ENCODE measurements around the gene NAB2. TPM values are rescaled to one million over a fixed set of nuclear protein-coding genes. Genes with fewer than 3 reads are reported as not detected.

NAB2 gene, protein sequence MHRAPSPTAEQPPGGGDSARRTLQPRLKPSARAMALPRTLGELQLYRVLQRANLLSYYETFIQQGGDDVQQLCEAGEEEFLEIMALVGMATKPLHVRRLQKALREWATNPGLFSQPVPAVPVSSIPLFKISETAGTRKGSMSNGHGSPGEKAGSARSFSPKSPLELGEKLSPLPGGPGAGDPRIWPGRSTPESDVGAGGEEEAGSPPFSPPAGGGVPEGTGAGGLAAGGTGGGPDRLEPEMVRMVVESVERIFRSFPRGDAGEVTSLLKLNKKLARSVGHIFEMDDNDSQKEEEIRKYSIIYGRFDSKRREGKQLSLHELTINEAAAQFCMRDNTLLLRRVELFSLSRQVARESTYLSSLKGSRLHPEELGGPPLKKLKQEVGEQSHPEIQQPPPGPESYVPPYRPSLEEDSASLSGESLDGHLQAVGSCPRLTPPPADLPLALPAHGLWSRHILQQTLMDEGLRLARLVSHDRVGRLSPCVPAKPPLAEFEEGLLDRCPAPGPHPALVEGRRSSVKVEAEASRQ
- 1 to 10 TPM; 1.0 to 2.7 (median 1.3) TPM for polyA plus RNA-seq

DNA sequence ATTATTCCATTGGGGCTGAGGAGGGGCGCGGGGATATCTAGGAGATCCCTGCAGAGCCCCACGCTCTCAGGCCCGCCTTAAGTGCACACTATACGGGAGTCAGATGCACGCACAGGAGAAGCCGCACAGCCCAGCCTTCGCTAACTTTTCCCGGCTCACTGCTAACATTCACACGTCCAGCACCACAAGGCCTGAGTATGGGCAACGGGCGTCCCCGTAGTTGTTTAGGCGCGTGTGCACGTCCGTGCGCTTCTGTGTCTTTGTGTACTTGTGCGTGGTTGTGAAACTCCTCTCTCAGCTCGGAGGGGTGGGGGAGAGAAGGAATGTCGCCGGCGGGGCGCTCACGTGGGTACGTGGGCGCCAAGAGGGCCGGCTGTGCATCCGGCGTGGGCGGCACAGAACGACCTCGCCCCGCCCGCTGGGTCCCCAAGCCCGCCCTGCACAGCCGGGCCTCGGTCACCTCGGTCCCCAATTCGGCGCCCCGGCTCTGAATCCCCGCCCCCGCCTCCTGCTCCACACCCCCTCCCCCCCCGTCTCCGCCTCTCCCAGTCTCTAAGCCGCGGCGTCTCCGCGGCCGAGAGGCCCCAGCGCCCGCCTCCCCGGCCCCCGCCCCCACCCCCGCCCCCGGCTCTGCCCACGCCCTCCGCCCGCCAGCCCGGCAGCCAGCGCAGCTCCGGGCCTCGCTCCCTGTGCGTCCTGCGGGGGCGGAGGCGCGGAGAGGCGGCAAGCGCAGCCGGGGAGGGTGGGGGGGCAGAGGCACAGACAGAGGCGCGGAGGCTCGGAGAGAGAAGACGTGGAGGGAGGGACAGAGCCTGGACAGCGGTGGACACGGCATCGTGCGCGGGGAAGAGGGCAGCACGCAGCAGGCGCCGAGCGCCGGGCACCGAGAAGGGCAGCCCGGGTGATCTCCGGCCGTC, at the start of gene NAB2:
Gene NAB2 (plus strand): TSS at position 761 of the 917 bp plus-strand sequence. CDS start 158 bp downstream, outside the sequence.
- H3K4me1 Mint-ChIP-seq, result peaks cover 43 to 45% of the 10 kb centered on the region in 2 donors
- H3K9me3 Mint-ChIP-seq, result no peaks in the 10 kb centered on the region
- H3K27ac Mint-ChIP-seq, result peak within 1 kb of the TSS; percentile 84 to 99 (median 97)
- H3K36me3 Mint-ChIP-seq, result no peaks in the 10 kb centered on the region
- peaks cover 3 to 13% (median 9%) of the 10 kb centered on the region in 3 donors for H3K27me3 Mint-ChIP-seq (ENCODE audit: low read depth in 3 of 3)
- peak; percentile 90 to 93 (median 93) for DNase-seq
- peak within 1 kb of the TSS; percentile 88 to 97 (median 95) for H3K4me3 Mint-ChIP-seq

DNA sequence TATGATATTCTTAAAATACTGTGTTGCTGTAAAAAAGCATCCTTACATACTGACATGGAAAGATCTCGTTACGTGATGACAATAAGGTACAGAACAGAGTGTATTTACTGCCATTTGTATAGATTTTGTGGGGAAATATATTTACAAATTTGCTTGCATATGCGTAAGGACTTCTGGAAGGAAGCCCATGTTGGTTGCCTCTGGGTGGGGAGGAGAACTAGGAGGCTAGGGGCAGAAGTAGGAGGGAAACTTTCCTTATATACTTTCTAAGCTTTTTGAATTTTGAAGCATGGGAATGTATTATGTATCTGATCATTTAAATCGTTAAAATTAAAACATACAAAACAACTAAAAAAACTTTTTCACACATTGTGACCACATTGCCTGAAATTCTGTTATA, 48.7 kb upstream of the NAB2 start:
- no peaks in the 10 kb centered on the region for H3K4me1 Mint-ChIP-seq
- no peaks in the 10 kb centered on the region for H3K9me3 Mint-ChIP-seq
- H3K27ac Mint-ChIP-seq, result no peak overlapping the region
- H3K4me3 Mint-ChIP-seq, result no peak overlapping the region
- no peak for DNase-seq
- H3K27me3 Mint-ChIP-seq (ENCODE audit: low read depth in 3 of 3), result peaks cover 3 to 9% (median 4%) of the 10 kb centered on the region in 3 donors
- H3K36me3 Mint-ChIP-seq, result no peaks in the 10 kb centered on the region

DNA sequence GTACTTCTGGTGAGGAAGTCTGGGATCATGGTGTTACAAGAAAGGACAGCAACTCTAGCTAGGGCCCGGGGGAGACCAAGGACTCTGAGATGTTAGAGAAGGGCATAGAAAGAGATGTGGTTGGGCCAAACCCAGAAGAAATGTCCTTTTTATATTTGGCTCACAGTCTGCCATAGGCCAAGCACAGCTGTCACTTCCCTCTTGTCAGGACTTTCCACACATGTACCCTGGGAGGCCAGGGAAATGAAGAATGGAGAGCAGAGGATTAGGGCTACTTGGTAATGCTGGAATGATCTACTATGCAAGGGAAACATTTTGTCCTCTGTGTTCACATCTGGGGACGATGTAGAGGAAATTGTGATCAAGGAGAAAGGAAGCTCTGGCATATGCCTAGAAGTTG, 48.2 kb upstream of the NAB2 start:
- Mint-ChIP-seq H3K4me3 (no peak overlapping the region), H3K4me1 (peaks cover 0 to under 1% of the 10 kb centered on the region in 2 donors), H3K36me3 (no peaks in the 10 kb centered on the region), H3K27ac (no peak overlapping the region), H3K9me3 (no peaks in the 10 kb centered on the region), H3K27me3 (ENCODE audit: low read depth in 3 of 3) (peaks cover 3 to 9% (median 4%) of the 10 kb centered on the region in 3 donors)
- DNase-seq, result no peak

DNA sequence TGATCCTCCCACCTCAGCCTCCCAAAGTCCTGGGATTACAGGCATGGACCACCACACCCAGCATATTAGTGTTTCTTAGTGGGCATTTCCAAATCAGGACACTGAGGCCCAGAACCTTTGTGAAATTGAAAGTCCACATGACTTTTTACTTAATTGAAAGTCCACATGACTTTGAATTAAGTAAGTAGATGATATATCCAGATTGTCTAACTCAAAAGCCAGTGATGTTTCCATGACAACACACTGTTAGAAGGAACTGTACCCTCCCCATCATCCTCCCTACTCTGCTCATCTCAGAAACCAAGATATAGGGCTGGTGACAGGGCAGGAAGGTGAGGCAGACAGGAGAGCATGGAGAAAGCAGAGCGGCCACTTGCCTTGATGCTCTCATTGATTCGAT, 46.2 kb upstream of the NAB2 start:
- H3K9me3 Mint-ChIP-seq, result no peaks in the 10 kb centered on the region
- peaks cover 7 to 17% (median 10%) of the 10 kb centered on the region in 3 donors for H3K27me3 Mint-ChIP-seq (ENCODE audit: low read depth in 3 of 3)
- no peak for DNase-seq
- peaks cover 0 to 3% (median 0%) of the 10 kb centered on the region in 3 donors for H3K36me3 Mint-ChIP-seq
- no peak overlapping the region for H3K4me3 Mint-ChIP-seq
- H3K27ac Mint-ChIP-seq, result no peak overlapping the region
- peaks cover 15 to 20% of the 10 kb centered on the region in 2 donors for H3K4me1 Mint-ChIP-seq

DNA sequence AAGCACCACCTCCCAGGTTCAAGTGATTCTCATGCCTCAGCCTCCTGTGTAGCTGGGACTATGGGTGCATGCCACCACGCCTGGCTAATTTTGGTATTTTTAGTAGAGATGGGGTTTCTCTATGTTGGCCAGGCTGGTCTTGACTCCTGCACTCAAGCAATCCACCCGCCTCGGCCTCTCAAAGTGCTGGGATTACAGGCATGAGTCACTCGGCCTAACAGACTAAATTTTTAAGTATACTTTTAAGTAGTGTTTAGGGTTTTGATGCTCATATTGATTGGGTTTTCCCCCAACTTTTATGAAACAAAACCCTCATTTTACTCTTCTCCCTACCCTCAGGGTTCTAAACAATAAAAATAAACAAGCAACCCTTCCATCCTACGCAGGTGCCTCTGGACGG, 44.4 kb upstream of the NAB2 start:
- no peak overlapping the region for H3K27ac Mint-ChIP-seq
- H3K4me1 Mint-ChIP-seq, result peaks cover 21 to 32% of the 10 kb centered on the region in 2 donors
- peaks cover 6 to 18% (median 9%) of the 10 kb centered on the region in 3 donors for H3K27me3 Mint-ChIP-seq (ENCODE audit: low read depth in 3 of 3)
- peaks cover 0 to 3% (median 0%) of the 10 kb centered on the region in 3 donors for H3K36me3 Mint-ChIP-seq
- no peak overlapping the region for H3K4me3 Mint-ChIP-seq
- DNase-seq, result no peak
- H3K9me3 Mint-ChIP-seq, result no peaks in the 10 kb centered on the region

DNA sequence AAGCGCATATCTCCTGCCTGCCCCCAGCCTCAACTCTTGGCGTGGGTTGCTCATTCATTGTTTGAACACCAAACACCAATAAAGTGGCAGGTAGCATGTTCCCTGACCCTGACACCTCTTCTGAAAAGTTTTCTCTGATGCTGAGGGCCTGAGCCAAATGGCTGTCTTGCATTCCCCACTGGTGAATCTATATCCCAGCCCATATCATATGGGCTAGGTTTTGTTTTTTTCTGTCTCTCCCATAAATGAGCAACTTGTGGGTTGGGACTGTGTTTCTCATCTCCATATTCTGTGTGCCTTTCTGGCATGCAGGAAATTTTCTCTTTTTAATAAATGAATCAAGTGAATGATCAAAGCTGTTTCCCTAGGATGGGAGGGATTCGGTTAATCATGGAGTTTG, 44.0 kb upstream of the NAB2 start:
- DNase-seq, result no peak
- no peaks in the 10 kb centered on the region for H3K9me3 Mint-ChIP-seq

DNA sequence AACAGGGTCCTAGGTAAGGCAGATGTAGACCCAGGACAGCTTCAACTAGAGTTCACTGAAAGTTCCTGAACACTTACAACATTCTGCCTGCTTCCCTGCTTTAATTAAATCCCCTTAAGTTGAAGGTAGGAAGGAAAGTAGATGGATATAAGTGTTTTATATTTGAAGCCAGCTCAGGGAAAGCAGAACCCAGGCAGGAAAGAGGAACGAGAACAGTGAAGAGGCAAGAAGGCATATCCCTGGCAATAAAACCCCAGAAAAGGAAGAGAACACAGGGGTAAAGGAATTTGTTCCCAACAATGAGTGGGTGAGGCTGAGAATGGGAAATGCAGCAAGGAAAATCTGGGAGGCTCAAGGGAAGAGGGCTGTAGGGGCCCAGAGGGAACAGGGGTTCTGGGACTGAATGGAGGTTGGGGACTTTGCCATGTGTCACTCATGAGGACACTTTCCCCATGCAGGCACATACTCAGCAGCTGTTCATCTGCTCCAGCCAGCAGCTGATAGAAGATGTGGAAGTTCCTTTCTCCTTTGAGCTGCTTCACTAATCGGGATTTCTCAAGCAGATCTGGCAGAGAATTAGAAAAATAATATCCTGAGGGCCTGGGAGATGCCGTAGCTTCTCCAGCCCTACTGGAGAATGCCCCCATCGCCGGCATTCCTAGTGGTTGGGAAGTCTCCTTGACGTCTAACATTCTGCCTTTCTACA, 42.7 kb upstream of the NAB2 start:
- H3K27me3 Mint-ChIP-seq (ENCODE audit: low read depth in 3 of 3), result peaks cover 6 to 21% (median 9%) of the 10 kb centered on the region in 3 donors

More for the DNA sequence above, 44.0 kb upstream of the NAB2 start:
- H3K27ac Mint-ChIP-seq, result no peak overlapping the region
- peaks cover 21 to 32% of the 10 kb centered on the region in 2 donors for H3K4me1 Mint-ChIP-seq
- H3K27me3 Mint-ChIP-seq (ENCODE audit: low read depth in 3 of 3), result peaks cover 6 to 18% (median 9%) of the 10 kb centered on the region in 3 donors
- H3K36me3 Mint-ChIP-seq, result peaks cover 0 to 3% (median 0%) of the 10 kb centered on the region in 3 donors
- no peak overlapping the region for H3K4me3 Mint-ChIP-seq

DNA sequence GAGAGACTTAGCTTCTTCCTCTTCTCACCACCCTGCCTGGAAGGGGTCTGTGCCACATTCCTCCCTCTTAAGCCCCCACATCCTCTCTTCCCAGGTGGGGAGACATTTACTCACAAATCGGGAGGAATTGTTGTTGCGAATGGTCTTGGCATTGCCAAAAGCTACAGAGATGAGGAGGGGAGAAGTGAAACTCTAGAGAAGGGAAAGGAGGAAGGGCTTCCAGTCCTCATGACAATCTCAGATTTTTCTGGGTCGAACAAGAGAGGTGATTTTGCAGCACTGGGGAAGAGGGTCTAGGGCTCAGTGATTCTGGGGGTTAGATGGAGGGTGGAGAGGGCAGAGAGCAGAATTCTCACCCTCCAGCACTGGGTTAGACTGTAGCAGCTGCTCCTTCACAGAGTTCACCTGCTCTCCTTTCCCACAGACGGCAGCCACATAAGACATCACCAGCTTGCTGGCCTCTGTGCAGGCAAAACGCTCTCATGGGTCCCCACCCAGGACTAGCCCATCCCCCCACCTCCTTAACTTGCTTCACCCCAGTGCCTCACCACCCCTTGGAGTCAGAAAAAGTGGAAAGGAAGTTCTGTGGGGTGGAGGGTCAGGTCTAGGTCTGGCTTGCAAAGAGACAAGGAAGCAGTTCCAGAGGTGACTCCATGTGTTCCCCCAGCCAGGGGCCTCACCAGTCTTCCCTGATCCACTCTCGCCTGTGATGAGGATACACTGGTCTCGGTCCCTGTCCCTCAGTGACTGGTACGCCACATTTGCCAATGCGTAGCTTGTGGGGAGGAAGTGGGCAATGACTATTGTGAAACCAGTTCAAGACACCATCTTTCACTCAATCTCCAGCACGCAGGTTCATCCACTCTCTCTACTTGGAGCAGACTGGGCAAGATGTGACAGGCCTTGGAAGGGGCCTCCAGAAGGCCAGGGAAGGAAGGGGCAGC, 41.7 kb upstream of the NAB2 start:
- Mint-ChIP-seq H3K27ac (peak overlapping the region; percentile 1 to 65 (median 26)), H3K36me3 (peaks cover 0 to 3% (median 0%) of the 10 kb centered on the region in 3 donors), H3K4me3 (peak overlapping the region; percentile 31 to 70 (median 59)), H3K4me1 (peaks cover 25 to 42% of the 10 kb centered on the region in 2 donors), H3K27me3 (ENCODE audit: low read depth in 3 of 3) (peaks cover 6 to 16% (median 9%) of the 10 kb centered on the region in 3 donors), H3K9me3 (no peaks in the 10 kb centered on the region)
- DNase-seq, result peak; percentile 55 to 65 (median 56)

More for the DNA sequence above, 42.7 kb upstream of the NAB2 start:
- H3K27ac Mint-ChIP-seq, result peak overlapping the region in 1 of 6 donors; percentile 47
- H3K9me3 Mint-ChIP-seq, result no peaks in the 10 kb centered on the region
- DNase-seq, result no peak
- H3K4me1 Mint-ChIP-seq, result peaks cover 25 to 40% of the 10 kb centered on the region in 2 donors
- H3K4me3 Mint-ChIP-seq, result peak overlapping the region in 1 of 5 donors; percentile 70
- H3K36me3 Mint-ChIP-seq, result peaks cover 0 to 3% (median 0%) of the 10 kb centered on the region in 3 donors

DNA sequence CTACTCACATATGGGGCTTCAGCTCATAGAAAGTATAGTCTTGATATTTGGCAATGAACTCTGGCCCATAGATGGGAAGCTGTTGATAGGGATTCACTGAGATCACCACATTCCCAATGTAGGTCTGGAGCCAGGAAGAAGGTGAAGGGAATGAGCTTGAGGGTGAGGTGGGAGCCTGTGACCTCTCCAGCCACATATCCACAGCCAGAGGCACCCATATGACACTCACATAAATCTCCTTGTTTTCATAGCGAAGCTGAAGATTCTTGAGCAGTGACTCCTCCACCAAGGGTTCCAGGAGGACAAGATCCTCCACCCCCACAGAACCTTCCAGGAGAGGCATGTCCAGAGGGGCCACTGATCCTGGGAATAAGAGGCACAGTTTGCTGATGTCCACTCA, 40.9 kb upstream of the NAB2 start:
- Mint-ChIP-seq H3K27ac (peak overlapping the region in 2 of 6 donors; percentile 13 to 24), H3K4me3 (peak overlapping the region in 4 of 5 donors; percentile 1 to 70 (median 58)), H3K4me1 (peaks cover 25 to 42% of the 10 kb centered on the region in 2 donors), H3K36me3 (peaks cover 0 to 3% (median 0%) of the 10 kb centered on the region in 3 donors), H3K27me3 (ENCODE audit: low read depth in 3 of 3) (peaks cover 6 to 11% (median 9%) of the 10 kb centered on the region in 3 donors), H3K9me3 (no peaks in the 10 kb centered on the region)
- DNase-seq, result no peak

DNA sequence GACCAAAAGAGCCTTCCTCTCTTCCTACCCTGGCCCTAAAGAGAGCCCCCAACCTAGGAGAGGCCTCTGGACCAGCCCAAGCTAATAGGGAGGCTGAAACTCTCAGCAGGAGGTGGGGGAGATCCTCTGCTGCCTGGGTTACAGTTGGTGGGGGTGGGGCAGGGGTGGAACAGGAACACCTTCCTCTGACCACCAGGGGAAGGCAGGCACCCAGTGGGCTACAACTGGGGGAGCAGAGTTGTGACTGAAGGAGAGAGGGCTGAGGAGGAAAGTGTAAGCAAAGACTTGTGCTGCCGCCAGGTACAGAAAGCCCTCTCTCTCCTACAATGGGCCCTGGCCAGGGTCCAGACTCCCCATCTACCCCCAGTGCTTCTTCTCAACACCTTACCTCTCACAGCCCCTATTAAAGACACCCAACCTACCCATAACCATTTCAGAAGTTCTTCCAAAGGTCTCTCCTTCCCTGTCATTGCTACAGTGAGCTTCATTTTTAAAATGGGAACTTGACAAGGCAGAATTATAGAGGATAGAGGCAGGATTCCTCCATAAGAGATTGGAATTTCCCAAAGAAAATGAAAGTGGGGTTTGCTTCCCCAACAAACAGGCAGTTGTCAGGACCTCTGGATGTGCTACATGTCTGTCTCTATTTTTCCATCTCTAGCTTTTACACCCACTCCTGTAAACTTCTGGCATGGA, 40.3 kb upstream of the NAB2 start:
- H3K4me1 Mint-ChIP-seq, result peaks cover 25 to 42% of the 10 kb centered on the region in 2 donors
- peaks cover 6 to 11% (median 9%) of the 10 kb centered on the region in 3 donors for H3K27me3 Mint-ChIP-seq (ENCODE audit: low read depth in 3 of 3)
- peaks cover 0 to 3% (median 0%) of the 10 kb centered on the region in 3 donors for H3K36me3 Mint-ChIP-seq
- H3K4me3 Mint-ChIP-seq, result no peak overlapping the region
- no peak for DNase-seq
- no peak overlapping the region for H3K27ac Mint-ChIP-seq
- H3K9me3 Mint-ChIP-seq, result no peaks in the 10 kb centered on the region

DNA sequence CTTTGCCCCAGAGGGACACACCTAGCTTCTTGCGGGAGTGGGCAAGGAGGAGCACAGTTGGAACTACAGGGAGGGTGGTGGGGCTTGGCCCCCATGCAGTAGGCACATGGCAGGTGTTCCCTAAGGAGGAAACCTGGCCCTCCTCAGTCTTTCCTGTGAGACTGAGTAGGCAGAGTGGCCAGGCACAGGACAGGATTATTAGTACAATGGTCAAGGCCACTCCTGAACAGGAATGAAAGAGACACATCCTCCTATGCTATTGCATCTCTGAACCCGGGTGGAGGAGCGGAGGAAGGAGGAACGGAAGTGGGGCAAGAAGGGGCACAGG, 39.8 kb upstream of the NAB2 start:
- Mint-ChIP-seq H3K36me3 (peaks cover 0 to 3% (median 0%) of the 10 kb centered on the region in 3 donors), H3K27ac (no peak overlapping the region), H3K4me1 (peaks cover 25 to 42% of the 10 kb centered on the region in 2 donors), H3K4me3 (no peak overlapping the region), H3K27me3 (ENCODE audit: low read depth in 3 of 3) (peaks cover 6 to 11% (median 9%) of the 10 kb centered on the region in 3 donors), H3K9me3 (no peaks in the 10 kb centered on the region)
- DNase-seq, result no peak

DNA sequence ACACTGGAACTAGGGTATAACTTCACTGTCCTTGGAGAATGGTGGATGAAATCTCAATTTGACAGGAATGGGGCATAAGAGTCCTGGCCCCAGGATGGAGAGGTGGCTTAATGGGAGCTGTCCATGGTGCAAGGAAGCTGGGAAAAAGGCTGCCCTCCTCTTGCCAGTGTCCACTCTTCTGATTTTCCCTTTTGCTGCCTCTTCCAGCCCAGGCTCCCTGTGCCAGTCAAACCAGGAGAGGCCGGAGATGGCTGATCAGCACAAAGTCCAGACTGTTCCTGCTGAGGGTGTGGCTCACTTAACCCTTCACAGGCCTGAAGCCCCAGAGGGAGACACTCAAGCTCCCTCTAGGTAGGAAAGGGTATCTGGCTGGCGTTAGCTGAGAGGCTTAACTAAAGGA, 39.0 kb upstream of the NAB2 start, which contains the start of gene MYO1A:
Gene MYO1A (minus strand): TSS at position 240 of the 400 bp plus-strand sequence. CDS start 1,806 bp downstream, outside the sequence.
- peaks cover 0 to 3% (median 0%) of the 10 kb centered on the region in 3 donors for H3K36me3 Mint-ChIP-seq
- DNase-seq, result no peak
- no peaks in the 10 kb centered on the region for H3K9me3 Mint-ChIP-seq
- peaks cover 6 to 11% (median 8%) of the 10 kb centered on the region in 3 donors for H3K27me3 Mint-ChIP-seq (ENCODE audit: low read depth in 3 of 3)
- no peak within 1 kb of the TSS for H3K4me3 Mint-ChIP-seq
- H3K4me1 Mint-ChIP-seq, result peaks cover 25 to 42% of the 10 kb centered on the region in 2 donors
- H3K27ac Mint-ChIP-seq, result no peak within 1 kb of the TSS
